HuH-7.5 (cell line): ENCODE data around the gene TPCN1.

ENCODE experiments used
- DNase-seq: peaks from one replicate; pipeline ENCODE4 v3.0.0; 2011; ENCODE audit warnings: low spot score

The TPCN1 gene

DNA sequence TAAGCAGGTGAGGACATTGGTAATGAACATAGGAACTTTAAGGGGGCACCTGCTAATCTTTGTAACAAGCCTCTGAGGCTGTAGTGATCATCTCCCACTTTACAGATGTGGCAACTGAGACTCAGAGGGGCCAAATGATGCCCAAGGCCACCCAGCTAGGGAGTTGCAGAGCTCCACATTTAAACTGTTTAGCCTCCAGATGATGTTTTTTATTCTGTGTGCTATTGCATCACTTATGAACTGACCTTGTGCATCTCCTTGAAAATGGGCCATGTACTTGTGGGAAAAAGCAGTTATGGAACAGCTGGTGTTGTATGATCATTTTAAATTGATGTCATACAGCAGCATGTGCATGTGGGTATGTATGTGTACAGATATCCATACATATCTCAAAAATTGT is 41.4 kb downstream of the TPCN1 start:
- no peak for DNase-seq

DNA sequence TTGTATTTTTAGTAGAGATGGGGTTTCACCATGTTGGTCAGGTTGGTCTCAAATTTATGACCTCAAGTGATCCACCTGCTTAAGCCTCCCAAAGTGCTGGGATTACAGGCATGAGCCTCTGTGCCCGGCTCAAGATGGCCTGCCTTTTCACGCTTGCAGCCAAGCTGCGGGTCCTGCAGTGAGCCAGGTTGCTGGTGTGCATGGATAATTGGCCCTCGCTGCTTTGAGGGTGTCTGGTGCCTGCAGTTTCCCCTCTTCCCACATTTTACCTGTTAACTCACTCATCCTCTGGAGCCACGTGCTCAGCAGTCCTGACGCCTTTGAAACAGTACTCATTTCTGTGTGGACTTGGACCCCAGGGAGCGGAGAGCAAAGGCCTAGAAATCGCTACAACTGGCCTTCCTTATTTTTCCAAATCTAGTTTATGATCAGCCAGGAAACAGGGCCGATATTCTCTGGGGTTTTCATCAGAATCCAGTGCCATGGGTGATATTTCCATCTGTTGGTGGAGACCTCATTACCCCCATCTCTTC is 42.2 kb downstream of the TPCN1 start:
- no peak for DNase-seq

DNA sequence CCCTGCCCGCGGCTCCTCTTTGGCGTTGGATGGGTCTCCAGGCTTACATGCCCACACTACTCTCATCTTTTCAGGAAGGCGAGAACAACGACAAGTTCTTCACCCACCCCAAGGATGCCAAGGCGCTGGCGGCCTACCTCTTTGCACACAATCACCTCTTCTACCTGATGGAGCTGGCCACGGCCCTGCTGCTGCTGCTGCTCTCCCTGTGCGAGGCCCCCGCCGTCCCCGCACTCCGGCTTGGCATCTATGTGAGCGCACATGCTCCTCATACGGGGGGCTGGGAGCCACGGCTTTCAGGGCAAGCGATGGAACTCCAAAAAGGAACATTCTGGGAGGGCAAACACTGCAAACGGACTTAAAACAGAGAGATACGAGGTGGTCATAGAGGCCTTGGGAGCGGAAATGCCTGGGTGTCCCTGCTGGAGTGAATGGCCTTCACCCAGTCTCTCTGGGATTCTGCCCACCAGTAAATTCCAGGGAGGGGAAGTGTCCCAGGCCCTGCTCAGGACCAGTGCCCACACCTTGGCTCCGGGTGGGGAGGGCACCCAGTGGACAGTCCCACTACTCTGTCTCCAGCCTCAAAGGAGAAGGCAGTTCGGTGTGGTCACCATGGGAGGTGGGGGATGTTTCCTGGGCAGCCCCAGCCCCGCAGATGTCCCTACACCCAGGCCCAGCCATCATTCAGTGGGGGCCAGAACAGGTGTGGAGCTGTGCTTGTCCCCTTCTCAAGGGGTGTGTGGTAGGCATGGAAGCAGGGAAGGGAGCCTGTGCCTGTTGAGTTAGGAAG is 45.0 kb downstream of the TPCN1 start:
- DNase-seq, result no peak

DNA sequence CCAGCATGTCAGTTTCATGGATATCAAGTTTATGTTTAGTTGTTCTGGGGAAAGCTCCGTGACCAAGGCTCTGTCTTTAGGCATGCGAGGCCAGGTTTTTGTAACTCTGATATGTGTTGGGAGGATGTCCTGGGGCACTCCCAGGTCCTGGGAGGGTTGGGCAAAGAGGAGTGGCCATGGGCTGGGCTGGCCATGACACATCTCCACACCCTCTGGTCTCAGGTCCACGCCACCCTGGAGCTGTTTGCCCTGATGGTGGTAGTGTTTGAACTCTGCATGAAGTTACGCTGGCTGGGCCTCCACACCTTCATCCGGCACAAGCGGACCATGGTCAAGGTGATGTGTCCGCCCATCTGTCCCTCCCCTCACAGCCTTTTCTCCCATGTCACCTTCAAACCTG is 46.4 kb downstream of the TPCN1 start:
- DNase-seq, result no peak

DNA sequence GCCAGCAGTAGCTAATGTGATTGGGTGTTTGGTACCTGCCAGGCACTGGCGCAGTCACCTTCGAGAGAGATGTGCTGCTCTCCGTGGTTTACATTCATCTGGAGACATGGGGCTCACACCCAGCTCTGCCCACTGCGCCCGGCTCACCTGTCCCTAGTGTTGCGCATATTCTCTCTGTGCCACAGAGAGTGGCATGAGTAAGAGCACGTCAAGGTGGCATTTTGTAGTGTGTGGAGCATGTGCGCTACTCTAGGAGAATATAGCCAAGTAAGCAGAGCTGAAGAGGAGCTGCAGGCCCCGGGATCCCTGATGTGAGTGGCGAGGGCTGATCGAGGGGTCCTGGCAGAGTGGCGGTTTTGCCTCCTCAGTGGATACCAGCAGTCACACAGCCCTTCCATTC is 46.9 kb downstream of the TPCN1 start:
- DNase-seq, result no peak

DNA sequence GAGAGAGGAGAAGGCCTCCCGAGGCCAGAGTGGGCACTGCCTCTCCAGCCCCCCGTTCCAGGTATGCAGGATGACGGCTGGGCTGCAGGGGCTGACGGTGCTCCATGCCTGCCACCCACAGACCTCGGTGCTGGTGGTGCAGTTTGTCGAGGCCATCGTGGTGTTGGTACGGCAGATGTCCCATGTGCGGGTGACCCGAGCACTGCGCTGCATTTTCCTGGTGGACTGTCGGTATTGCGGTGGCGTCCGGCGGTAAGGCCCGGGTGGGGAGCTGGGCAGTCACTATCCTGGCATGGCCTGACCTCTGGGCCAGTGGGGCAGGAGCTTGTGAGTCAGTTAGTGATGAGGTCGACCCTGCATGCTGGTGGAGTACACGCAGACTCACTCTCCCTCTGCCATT is 47.4 kb downstream of the TPCN1 start:
- DNase-seq, result no peak

DNA sequence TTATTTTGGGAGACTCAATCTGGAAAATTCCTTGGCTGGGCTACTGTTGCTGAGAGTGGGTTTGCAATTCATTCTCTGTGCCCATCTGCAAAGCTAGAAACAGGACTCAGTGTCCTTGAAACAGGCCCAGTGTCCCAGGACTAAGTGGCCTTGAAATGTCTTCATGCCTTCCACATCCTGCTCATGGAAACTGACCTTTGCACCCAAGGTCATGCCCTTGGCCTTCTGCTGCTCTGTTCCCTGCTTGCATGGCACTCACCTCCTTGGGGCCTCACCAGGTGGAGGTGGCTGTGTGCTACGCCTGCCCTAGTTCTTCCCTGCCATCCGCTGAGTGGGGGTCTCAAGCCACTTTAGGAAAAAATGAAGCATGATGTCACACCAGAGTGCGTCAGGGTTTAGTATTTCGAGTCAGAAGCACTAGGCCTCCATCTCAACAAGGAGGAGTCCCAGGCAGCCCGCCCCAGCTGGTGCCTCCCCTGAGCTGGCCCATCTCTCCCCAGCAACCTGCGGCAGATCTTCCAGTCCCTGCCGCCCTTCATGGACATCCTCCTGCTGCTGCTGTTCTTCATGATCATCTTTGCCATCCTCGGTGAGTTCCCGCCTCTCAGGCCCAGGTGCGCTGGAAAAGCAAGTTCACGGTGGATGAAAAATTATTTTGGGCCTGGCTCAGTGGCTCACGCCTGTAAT is 48.1 kb downstream of the TPCN1 start:
- DNase-seq, result no peak

DNA sequence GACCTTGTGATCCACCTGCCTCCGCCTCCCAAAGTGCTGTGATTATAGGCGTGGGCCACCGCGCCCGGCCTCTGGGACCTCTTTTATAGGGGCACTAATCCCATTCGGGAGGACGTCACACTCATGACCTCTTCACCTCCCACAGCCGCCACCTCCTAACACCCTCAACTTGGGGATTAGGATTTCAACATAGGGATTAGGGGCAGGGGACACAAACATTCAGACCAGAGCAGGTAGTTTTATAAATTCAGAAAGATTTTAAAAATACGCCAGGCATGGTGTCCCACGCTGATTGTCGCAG is 49.4 kb downstream of the TPCN1 start:
- DNase-seq, result no peak

DNA sequence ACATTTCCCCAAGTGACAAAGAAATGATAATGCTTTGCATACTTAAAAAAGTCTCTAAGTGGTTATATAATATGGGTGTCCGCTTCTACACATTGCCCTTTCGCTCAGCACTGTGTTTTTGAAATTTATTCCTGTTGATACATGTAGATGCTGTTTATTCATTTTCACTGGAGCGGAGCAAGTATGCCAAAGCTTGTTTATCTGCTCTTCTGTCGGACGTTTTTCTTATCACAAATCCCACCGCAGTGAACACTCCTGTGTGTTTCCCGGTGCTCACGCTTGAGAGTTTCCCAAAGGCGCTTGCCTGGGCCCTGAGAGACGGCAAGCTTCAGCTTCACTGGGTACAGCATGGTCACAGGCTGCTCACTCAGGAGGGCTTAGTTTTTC is 50.2 kb downstream of the TPCN1 start:
- no peak for DNase-seq

DNA sequence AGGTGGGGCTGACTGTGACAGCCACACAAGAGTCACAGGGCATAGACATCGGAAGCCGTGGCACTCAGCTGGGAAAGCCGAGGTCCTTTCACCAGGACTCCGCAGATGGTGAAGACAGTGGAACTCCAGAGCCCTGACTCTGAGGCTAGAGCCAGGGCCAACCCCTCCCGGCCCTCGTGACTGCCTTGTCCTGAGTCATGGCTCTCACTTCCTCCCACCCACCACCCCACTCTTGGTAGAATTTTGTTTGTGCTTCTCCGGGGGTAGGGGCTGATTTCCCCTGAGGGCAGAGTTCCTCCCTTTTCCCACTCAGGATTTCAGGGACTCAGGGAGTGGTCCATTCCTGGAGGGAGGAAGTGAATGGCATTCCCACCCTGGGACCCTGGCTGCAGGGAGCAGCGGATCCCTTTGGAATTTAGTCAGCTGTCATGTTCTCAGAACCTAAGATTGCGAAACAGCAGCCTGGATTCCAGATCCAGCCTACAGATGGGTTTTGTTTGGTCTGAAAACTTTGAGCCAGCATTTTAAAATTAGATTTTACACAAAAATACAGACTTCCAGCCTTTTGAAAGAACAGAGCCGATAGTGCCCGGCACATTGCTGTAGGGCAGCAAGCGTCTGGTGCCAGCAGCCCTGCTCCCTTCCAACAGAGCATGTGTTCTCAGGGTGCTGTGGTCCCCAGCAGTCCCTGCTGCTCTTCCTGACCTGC is 50.7 kb downstream of the TPCN1 start:
- peak; percentile 44 for DNase-seq

DNA sequence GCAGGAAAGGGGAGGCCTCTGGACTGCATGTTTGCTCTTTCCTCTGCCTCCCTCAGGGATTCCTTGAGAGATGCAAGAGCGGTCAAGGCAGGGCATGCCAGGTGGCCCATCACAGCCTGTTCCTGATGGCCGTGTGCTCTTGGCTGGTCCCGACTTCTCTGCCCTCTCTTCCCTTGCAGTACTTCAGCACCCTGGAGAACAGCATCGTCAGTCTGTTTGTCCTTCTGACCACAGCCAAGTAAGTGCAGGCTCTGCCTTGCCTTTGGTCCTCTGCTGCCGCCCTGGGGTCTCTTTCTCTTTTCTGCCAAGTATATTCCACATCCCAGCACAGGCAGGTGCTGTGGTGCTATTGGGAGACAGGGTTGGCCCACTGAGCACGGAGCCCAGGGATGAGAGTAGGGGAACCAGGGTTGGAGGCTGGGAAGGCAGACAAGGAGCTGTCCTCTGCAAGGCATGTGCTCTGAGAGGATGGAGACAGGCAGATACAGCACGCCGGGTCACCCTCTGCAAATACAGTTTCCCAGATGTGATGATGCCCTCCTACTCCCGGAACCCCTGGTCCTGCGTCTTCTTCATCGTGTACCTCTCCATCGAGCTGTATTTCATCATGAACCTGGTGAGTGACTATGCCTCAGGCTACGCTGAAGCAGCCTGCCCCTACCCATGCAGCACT is 51.9 kb downstream of the TPCN1 start:
- no peak for DNase-seq

DNA sequence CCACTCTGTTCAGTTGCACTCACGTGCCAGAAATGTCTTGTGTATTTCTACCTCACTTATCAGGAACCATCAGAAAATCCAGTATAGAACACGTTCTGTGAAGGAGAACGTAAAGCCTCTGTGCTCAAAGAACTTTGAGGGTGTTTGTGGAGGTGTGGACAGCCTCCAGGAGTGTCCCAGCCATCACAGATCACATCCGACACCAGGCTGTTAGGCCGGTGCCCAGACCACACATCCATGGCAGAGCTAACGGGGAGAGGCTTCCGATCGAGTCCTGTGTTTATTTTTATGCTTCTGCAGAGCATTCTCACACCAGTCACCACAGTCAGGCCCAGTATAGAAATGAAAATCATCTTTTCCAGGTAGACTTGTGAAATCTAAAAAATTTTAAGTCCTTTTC is 53.6 kb downstream of the TPCN1 start:
- no peak for DNase-seq

DNA sequence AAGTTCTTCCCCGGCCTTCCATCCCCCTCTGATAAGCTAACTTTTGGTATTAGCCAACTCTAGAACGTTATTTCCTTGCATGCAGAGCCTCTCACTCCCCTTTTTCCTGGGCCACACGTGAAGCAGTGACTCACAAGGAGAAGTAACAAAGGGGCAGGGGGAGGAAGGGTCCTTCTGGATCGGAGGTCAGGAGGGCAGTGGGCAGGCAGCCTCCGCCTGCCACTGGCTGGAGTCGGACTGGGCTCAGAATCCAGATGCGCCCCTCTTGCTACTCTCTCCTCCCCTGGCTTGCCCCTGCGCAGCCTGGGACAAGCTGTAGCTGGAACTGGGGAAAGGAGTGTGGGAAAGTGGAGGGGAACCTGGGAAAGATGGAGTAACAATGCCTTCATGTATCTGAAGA is 55.0 kb downstream of the TPCN1 start:
- DNase-seq, result no peak

DNA sequence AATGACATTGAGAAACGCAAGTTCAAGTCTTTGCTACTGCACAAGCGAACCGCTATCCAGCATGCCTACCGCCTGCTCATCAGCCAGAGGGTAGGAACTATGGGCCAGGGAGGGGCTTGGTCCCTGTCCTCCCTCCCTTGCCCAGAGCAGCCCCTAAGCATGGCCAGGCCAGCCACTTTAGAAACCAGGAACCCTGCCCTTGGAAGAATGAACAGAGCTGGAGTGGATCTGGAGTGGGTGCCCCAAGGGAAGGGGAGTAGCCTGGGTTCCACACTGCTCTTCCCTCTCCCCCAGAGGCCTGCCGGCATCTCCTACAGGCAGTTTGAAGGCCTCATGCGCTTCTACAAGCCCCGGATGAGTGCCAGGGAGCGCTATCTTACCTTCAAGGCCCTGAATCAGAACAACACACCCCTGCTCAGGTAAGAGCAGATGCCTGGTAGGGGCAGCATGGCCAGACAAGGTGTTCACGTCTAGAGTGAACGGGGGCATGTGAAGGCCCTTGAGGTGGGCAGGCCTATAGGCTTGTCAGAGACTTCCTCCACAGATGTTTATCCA is 55.8 kb downstream of the TPCN1 start:
- DNase-seq, result no peak

DNA sequence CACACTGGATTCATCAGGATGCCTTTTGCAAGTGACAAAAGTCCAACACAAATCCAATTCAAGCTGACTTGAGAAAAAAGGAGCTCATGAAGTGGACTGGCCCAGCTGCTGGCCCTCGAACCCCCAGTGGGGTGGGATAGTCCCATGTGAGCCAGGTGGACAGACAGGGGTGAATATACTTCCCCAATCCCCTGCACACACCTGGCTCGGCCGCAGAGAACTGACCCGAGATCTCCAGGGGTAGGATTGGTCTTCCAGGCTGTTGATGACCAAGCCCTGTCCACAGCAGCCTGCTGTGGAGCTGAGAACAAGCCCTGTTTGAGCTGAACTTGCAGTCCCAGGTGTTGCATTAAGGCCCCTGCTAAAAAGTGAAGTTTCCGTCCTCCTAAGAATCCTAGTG is 56.2 kb downstream of the TPCN1 start:
- DNase-seq, result no peak

DNA sequence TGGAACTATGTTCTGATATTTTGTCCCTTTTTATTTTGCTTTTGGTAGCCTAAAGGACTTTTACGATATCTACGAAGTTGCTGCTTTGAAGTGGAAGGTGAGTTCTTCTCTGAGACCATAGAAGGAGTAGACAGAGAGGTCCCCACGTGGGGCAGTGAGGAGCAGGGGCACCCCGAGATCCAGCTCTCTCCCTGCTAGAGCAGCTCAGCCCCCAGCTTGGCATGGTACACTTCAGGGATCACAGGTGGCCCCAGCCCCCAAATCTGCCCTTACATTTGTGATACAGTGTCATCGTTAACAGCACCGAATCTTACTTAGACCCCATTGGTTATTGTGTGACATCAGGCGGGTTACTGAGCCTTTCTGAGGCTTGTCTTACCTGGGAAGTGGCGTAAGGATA is 56.9 kb downstream of the TPCN1 start:
- DNase-seq, result no peak

DNA sequence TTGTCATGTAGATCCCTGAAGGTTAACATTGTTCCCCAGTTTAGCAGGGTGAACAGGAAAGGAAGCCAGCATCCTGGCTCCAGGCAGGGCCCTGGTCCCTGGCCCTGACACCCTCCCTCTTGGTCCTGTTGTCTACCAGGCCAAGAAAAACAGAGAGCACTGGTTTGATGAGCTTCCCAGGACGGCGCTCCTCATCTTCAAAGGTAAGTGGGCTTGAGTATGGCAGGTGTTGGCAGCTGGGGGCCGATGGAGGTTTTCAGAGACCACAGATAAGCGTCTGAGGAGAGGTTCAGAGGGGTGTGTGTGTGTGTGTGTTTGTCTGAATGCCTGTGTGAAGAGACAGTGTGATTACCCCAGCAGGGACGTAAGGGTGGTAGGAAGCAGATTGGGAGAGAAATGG is 57.4 kb downstream of the TPCN1 start:
- DNase-seq, result no peak

DNA sequence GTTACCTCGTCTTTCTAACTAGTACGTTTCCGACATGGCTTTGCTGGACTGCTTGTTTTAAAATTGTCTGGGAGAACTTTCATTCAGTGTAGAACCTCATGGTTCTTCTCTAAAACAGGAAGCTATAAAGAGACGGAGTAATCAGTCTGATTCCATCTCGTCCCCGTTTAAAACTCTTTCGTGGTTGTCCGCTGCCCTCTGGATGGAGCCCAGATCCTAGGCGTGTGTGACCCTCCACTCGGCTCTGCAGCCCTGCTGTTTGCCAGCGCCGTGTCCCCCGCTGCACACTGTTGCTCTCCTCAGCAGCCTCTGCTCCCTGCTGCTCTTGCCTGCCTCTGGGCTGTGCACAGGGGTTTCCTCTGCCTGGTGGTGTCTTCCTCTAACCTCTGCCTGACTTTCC is 63.5 kb downstream of the TPCN1 start:
- no peak for DNase-seq

DNA sequence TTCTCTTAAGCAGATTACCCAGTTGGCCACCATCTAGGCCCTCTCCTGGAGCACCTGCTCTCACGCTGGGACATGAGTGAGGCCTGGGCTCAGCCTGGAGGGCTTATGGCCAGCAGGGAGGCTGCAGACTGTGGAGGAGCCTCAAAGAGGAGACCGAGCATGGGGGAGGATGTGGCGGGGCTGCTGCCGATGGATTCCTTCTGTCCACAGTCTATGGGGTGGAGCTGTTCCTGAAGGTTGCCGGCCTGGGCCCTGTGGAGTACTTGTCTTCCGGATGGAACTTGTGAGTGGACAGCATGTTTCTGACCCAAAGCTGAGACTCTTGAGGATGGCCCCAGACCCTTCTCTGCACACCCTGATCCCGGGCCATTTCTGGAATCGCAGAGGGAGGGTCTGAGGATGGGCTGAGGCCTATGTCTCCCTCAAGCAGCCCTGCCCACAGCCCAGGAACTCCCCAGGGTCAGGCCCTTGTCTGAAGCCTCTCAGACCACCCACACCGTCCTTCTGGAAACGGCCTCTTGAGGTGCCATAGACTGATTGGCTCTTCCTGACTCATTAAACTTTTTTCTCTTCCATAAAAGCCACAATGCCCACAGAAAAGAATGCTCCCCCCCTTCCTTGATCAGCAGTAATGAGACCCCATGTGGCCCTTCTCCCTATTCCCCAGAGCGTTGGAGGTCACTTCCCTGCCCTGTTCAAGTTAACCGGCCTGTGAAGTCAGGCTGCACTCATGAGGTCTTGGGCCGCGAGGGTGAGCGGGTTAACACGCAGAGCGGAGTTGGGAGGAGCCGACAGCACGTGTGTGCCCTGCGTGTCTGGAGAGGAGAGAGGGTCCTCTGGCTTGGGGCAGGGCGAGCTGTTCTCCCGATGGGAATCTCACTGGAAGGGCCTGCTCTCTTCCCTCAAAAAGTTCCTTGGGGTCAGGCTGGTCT is 64.7 kb downstream of the TPCN1 start:
- DNase-seq, result no peak

DNA sequence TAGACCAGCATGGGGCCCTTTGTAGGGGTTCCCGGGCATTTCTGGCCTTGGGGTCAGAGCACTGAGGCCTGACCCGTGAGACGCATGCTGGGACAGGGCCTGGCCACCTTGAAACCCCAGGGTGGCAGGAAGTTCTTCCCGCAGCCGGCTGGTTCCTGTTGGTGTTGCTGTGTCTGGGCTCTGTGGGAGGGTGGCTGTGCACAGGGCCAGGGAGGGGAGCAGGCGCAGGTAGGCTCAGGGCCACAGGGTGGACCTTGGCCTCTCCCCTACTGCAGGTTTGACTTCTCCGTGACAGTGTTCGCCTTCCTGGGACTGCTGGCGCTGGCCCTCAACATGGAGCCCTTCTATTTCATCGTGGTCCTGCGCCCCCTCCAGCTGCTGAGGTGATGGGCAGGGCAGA is 65.4 kb downstream of the TPCN1 start:
- no peak for DNase-seq
